LoVo (cell line): ENCODE measurements around the gene TAPBPL.
"Not testable (repeated sequence)": the region's sequence is repeated elsewhere in the genome, so short reads cannot be mapped to it uniquely, and the experiment has no call there.

Experiments used
- DNase-seq: peaks from one replicate; pipeline ENCODE4 v3.0.0-alpha.2; 2016; ENCODE audit warnings: low spot score

TAPBPL gene

GRCh38 chr12:6451348-6452244 is at the start of gene TAPBPL:
TSS of gene TAPBPL (plus strand) at chr12:6452042. CDS start at chr12:6452249, 207 bp downstream.
- peak; percentile 89 for DNase-seq

- DNase-seq = no peak
Observed at GRCh38 chr12:6404390-6404789, 47.5 kb upstream of the TAPBPL start.

- no peak for DNase-seq
Observed at GRCh38 chr12:6405963-6406362, 45.9 kb upstream of the TAPBPL start.

- DNase-seq = no peak
Observed at GRCh38 chr12:6407236-6407954, 44.4 kb upstream of the TAPBPL start.

- no peak for DNase-seq
Observed at GRCh38 chr12:6416596-6416995, 35.2 kb upstream of the TAPBPL start.

- no peak for DNase-seq
Observed at GRCh38 chr12:6418796-6419195, 33.0 kb upstream of the TAPBPL start.

GRCh38 chr12:6420364-6420763 is 31.5 kb upstream of the TAPBPL start:
- no peak for DNase-seq

GRCh38 chr12:6423267-6424007 is 28.4 kb upstream of the TAPBPL start:
- DNase-seq = peak; percentile 94

- DNase-seq = no peak
Observed at GRCh38 chr12:6424008-6424347, 27.9 kb upstream of the TAPBPL start.

GRCh38 chr12:6424866-6425265 is 27.0 kb upstream of the TAPBPL start:
- DNase-seq = no peak

GRCh38 chr12:6425590-6426531 is 26.0 kb upstream of the TAPBPL start:
- DNase-seq = no peak

GRCh38 chr12:6426882-6427671 is 24.8 kb upstream of the TAPBPL start:
- DNase-seq = no peak

- DNase-seq = not testable (repeated sequence)
Observed at GRCh38 chr12:6427796-6428195, 24.0 kb upstream of the TAPBPL start.

GRCh38 chr12:6428326-6428725 is 23.5 kb upstream of the TAPBPL start:
- no peak for DNase-seq

- peak; percentile 98 for DNase-seq
Observed at GRCh38 chr12:6430124-6430989, 21.5 kb upstream of the TAPBPL start.

GRCh38 chr12:6432991-6433390 is 18.9 kb upstream of the TAPBPL start:
- no peak for DNase-seq

- no peak for DNase-seq
Observed at GRCh38 chr12:6434205-6435140, 17.4 kb upstream of the TAPBPL start.

- no peak for DNase-seq
Observed at GRCh38 chr12:6435961-6436715, 15.7 kb upstream of the TAPBPL start.
